ENCODE results near the gene TUBA3C.

The TUBA3C gene

GRCh38 chr13:19159761-19160420, 21.7 kb downstream of the TUBA3C start:
- DNase-seq, result no peak

DNA sequence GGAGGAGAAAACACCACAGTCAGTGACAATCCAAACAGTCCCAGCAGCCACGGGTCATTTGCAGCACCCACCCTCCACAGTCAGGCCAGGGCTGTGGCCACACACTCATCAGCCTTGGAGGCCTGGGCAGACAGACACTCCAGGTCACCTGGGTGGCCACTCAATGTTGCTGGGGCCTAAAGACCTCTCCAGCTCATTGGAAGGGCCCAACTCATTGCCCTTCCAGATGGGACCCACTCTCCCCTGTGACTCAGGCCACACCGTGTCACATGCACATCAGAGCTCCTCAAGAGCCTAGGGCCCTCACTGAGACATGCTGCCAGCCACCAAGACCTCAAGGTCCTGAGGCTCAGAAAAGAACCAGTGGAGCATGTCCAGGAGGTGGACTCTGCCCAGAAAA, 22.4 kb downstream of the TUBA3C start:
- no peak for DNase-seq

DNA sequence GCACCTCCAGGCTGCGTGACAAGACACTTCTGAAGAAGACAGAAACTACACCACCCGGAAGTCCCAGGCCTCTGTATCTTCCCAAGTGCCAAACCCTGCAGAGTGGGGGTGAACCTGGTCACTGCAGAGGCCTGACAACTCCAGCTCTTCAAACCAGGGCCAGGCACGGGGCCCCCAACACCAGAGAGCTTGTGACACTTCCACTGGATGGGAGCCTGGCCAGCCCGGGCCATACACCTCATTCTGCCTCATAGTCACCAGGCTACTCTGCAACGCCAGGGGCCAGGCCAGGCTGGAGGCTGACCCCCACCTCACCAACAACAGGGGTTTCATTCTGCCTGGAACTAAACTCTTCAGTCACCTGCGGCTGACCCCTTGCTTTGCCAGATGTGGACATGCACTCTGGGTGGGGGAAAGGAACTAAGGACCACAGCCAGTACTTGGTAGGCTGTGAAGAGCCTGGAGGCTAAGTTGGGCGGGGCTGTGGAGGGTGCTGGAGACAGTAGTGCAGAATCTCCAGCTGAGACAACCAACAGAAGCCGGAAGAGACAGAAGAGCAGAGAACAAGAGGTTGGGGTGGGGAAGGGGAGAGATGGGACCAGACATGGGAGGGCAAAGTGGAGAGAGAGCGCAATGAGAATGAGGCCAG, 23.0 kb downstream of the TUBA3C start:
- DNase-seq, result no peak

DNA sequence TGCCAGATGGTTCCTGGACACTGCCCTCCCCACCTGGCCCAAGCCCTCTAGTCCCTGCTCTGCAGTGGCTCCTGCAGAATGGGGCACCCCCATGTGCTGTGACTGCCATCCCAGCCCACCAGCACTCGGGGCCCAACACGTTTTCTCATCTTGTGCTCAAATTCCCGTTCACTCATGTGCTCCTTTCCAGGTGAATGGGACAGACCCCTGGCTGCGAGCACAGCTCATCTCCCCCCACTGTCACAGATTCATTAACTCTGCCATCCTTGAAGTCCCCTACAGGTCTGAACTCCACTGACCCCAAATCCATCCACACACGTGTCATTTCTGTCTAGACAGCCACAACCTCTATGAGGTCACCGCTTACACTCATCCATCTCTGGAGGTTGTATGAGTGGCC, 23.6 kb downstream of the TUBA3C start:
- DNase-seq, result no peak

DNA sequence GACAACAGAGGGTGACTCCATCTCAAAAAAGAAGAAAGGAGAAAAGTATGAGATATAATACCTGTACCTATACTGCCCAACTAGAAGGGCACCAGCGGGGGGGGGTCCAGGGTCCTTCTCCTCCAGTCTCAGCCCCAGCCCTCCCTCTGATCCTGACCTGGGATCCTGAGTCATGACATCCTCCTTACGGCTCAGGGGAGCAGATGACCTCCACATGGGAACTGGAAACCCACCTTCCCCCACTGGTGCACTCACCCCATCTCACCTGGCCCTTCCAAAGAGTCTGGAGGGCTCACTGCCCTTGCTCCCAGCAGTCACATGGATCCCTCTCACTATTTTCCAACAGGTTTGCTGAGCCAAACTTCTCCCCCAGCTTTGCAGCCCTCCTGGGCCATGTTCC, 24.2 kb downstream of the TUBA3C start:
- no peak for DNase-seq

GRCh38 chr13:19156013-19156825, 25.4 kb downstream of the TUBA3C start:
- no peak for DNase-seq

GRCh38 chr13:19155321-19155861, 26.2 kb downstream of the TUBA3C start:
- no peak for DNase-seq

DNA sequence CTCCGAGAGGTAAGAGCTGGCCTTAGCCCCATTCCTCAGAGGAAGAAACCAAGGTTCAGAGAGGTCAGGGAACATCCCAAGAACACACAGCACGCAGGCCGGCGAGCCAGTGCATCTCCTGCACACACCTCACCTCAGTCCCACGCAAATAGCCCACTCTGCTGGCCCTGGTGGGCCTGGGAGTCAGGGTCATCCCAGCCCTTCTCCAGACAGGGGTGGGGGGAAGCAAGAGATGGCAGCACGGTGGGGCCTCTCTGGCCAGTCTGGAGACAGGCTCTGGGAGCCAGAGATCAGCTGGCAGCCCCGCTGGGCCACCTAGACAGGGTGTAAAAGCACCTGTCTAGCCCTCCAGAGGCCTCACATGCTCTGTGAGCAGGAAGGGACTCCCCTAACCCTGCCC, 26.8 kb downstream of the TUBA3C start:
- no peak for DNase-seq

DNA sequence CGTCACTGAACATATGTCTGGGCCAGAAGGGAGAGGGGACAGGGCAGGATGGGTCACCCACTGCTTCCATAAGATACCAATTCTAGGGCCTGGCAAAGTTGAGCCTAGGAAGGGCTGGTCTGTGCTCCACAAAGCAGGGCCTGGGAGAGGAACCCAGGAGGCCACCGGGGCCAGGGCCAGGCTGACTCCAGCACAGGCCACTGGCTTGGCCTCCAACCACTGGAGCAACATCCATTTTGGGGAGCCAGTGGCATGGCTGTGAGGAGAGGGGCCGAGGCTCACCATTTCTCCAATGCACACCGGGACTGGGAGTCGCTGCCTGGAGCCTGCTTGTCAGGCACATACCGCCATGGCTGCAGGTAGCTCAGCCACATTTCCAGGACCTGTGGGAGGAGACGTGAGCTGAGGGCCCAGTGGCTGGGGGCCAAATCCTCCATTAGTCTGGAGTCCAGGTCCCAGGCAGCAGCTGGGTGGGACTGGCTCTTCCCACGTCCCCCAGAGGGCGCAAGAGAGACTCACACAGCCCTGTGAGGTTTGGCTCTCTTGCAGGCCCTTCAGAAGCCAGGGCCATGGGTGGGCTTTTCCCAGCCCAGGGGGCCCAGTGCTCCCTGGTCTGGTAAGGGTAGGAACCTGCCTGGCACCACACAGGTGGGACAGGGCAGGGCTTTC, 27.7 kb downstream of the TUBA3C start:
- no peak for DNase-seq

DNA sequence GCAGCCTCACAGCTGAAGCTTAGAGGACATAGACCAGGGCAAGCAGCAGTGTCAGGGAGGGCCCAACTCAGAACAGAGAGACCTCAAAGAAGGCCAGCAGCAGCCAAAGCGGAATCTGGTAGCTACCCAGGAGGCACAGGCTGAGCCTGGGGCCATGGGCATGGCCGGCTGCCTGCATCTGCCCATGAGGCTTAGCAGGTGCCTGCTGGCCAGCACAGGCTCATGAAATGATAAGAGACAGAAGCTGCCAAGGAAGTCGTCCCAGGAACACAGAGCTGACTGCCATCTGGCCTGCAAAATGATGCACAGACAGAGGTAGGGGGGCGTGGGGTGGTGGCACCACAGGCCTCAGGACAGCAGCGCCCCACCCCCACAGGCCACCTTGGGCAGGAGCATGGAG, 29.2 kb downstream of the TUBA3C start:
- DNase-seq, result no peak

GRCh38 chr13:19151581-19152263, 29.9 kb downstream of the TUBA3C start:
- DNase-seq, result no peak

DNA sequence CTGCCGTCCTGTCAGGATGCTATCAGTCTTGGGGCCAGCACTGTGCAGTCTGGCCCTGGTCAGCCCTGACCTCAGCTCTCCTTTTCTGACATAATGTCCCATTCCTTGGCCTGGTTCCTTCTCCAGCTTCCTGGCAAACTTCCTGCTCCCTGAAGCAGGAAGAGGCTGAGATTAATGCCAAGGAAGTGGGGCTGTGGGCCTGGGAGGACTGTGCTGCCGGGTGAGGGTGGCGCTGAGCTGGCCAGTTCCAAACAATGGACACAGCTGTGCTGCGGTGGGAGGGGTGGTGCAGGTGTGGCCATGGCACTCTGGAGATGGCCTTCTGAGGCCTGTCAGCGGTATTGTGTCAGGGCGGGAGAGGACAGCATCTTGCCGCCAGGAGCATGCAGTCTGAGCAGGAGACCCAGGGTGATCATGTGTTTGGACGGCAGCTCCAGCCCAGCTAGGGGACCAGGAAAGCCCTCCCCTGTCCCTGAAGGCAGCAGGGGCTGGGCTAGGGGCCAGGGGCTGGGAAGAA, 30.9 kb downstream of the TUBA3C start:
- DNase-seq, result no peak

GRCh38 chr13:19150226-19150625, 31.4 kb downstream of the TUBA3C start:
- no peak for DNase-seq

DNA sequence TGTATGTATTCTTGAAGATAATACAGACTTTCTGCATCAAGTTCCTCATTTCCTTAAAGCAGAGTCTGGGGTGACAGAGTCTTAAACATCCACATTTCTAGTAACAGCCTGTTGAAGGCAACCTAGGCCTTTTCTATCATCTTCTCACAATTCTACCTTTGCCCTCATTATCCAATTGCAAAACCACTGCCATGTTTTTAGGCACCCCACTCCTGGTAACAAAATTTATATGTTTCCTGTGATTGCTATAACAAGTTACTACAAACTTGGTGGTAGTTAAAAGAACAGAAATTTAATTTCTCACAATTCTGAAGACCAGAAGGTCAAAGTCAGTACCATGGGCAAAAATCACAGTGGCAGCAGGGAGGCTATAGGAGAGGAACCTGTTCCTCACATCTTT, 33.1 kb downstream of the TUBA3C start:
- no peak for DNase-seq

Data from DMS 273 treated with DMSO at 0.1 percent for 48 hours (cell line).